GM12865 (cell line): ENCODE measurements around the gene KCNK18.

Experiments used
- DNase-seq: peaks from one replicate; pipeline ENCODE4 v3.0.0; 2010; ENCODE audit warnings: low read depth
- H3K4me3 ChIP-seq: 2 replicates; pipeline ENCODE4 v1.5.1; 2011; ENCODE audit warnings: mild to moderate bottlenecking, low read depth, low read length, control low read depth
- CTCF ChIP-seq: IDR thresholded peaks from 2 replicates; pipeline ENCODE4 v1.5.1; 2011; ENCODE audit warnings: low read length, control low read depth, low read depth, inconsistent platforms; ENCODE audit not compliant: insufficient read depth; ENCODE audit errors: missing control alignments

Gene KCNK18

GRCh38 chr10:117241541-117242462 lies 44.5 kb downstream of the KCNK18 start:
- no peak for DNase-seq
- TF ChIP-seq CTCF, result no peak
- H3K4me3 ChIP-seq, result no peak overlapping the region

- TF ChIP-seq CTCF, result no peak
- no peak overlapping the region for H3K4me3 ChIP-seq
- no peak for DNase-seq
Measured at GRCh38 chr10:117242463-117242832, 45.2 kb downstream of the KCNK18 start.

- DNase-seq, result no peak
- no peak for TF ChIP-seq CTCF
- H3K4me3 ChIP-seq, result no peak overlapping the region
Measured at GRCh38 chr10:117246997-117247671, 49.8 kb downstream of the KCNK18 start.

GRCh38 chr10:117248750-117249465 lies 51.6 kb downstream of the KCNK18 start:
- no peak overlapping the region for H3K4me3 ChIP-seq
- TF ChIP-seq CTCF, result no peak
- DNase-seq, result no peak

- no peak for TF ChIP-seq CTCF
- no peak overlapping the region for H3K4me3 ChIP-seq
- no peak for DNase-seq
Measured at GRCh38 chr10:117249493-117250093, 52.3 kb downstream of the KCNK18 start.

- H3K4me3 ChIP-seq, result no peak overlapping the region
- no peak for DNase-seq
- no peak for TF ChIP-seq CTCF
Measured at GRCh38 chr10:117250411-117250810, 53.1 kb downstream of the KCNK18 start.
